ENCODE measurements around the gene TBC1D22A.

DNA sequence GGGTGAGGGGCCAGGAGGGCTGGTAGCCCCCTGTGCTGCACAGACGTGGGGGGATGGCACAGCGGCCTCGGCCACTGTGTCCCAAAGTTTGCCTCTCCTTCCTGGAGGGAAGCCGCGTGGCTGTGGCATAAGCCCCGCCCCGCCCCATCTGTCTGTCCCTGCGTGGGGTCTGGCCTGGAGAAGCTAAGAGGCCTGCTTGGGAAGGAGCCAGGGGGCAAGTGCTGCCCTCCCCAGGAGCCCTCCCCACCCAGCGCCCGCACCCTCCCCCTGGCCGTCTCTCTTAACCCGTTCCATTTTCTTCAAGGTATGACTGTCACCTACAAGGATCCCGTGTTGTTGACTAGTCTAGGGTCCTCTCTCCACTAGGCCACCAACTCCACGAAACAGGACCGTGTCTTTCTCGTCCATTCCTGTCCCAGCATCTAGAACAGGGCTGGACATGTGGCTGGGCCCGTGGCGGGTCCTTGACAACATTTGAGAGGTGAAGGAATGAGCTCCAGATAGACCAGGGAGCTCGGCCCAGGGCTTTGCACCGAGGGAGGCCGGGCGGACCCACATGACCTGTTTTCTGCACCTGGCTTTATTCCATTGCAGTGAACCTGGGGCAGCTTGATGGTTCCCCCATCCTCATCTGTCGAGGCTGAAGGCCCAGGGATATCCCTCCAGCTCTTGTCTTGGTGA lies 428.0 kb downstream of the TBC1D22A start:
- TF ChIP-seq, protein P1, sequence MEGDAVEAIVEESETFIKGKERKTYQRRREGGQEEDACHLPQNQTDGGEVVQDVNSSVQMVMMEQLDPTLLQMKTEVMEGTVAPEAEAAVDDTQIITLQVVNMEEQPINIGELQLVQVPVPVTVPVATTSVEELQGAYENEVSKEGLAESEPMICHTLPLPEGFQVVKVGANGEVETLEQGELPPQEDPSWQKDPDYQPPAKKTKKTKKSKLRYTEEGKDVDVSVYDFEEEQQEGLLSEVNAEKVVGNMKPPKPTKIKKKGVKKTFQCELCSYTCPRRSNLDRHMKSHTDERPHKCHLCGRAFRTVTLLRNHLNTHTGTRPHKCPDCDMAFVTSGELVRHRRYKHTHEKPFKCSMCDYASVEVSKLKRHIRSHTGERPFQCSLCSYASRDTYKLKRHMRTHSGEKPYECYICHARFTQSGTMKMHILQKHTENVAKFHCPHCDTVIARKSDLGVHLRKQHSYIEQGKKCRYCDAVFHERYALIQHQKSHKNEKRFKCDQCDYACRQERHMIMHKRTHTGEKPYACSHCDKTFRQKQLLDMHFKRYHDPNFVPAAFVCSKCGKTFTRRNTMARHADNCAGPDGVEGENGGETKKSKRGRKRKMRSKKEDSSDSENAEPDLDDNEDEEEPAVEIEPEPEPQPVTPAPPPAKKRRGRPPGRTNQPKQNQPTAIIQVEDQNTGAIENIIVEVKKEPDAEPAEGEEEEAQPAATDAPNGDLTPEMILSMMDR (IDR thresholded peaks at IDR 0.05) = no peak
- no peak for TF ChIP-seq POLR2A (IDR thresholded peaks at IDR 0.05)
